Ishikawa (cell line): ENCODE data around the gene SYTL4.

Experiments used
- CEBPB ChIP-seq: IDR thresholded peaks from 2 replicates; pipeline ENCODE4 v1.6.1; 2012
- CREB1 ChIP-seq: IDR thresholded peaks from 2 replicates; pipeline ENCODE4 v1.6.1; 2012; ENCODE audit warnings: low read depth
- EGR1 ChIP-seq: IDR thresholded peaks from 2 replicates; pipeline ENCODE4 v1.6.1; 2012
- EP300 ChIP-seq: IDR thresholded peaks from 2 replicates; pipeline ENCODE4 v1.6.1; 2012; ENCODE audit warnings: borderline replicate concordance
- FOXM1 ChIP-seq: IDR thresholded peaks from 2 replicates; pipeline ENCODE4 v1.6.1; 2012; ENCODE audit warnings: low read depth, borderline replicate concordance
- MAX ChIP-seq: IDR thresholded peaks from 2 replicates; pipeline ENCODE4 v1.6.1; 2012
- NFIC ChIP-seq: IDR thresholded peaks from 2 replicates; pipeline ENCODE4 v1.6.1; 2012
- RAD21 ChIP-seq: IDR thresholded peaks from 2 replicates; pipeline ENCODE4 v1.6.1; 2012; ENCODE audit warnings: low read depth
- REST ChIP-seq: IDR thresholded peaks from 2 replicates; pipeline ENCODE4 v1.6.1; 2012; ENCODE audit warnings: low read depth, mild to moderate bottlenecking
- TAF1 ChIP-seq: IDR thresholded peaks from 2 replicates; pipeline ENCODE4 v1.6.1; 2012; ENCODE audit warnings: low read depth, mild to moderate bottlenecking
- TCF12 ChIP-seq: IDR thresholded peaks from 2 replicates; pipeline ENCODE4 v1.6.1; 2012; ENCODE audit warnings: low read depth
- TEAD4 ChIP-seq: IDR thresholded peaks from 2 replicates; pipeline ENCODE4 v1.6.1; 2012
- USF1 ChIP-seq: IDR thresholded peaks from 2 replicates; pipeline ENCODE4 v1.6.1; 2012
- YY1 ChIP-seq: IDR thresholded peaks from 2 replicates; pipeline ENCODE4 v1.6.1; 2012; ENCODE audit warnings: low read depth
- ZBTB7A ChIP-seq: IDR thresholded peaks from 2 replicates; pipeline ENCODE4 v1.6.1; 2012; ENCODE audit warnings: low read depth

SYTL4 gene

GRCh38 chrX:100647095-100647494 lies 84.8 kb downstream of the SYTL4 start:
- no peak for TF ChIP-seq NFIC
- no peak for TF ChIP-seq TAF1
- TF ChIP-seq TCF12, result no peak
- TF ChIP-seq ZBTB7A, result no peak
- TF ChIP-seq FOXM1, result no peak
- no peak for TF ChIP-seq EP300
- no peak for TF ChIP-seq CREB1
- TF ChIP-seq MAX, result no peak
- no peak for TF ChIP-seq YY1

- TF ChIP-seq RAD21 (no peak), YY1 (no peak), FOXM1 (no peak), TCF12 (no peak), CEBPB (no peak), EGR1 (no peak), NFIC (no peak), USF1 (no peak), REST (no peak), EP300 (no peak), ZBTB7A (no peak), CREB1 (no peak), TAF1 (no peak), MAX (no peak), TEAD4 (no peak)
Measured at GRCh38 chrX:100645106-100645505, 86.8 kb downstream of the SYTL4 start.

- no peak for TF ChIP-seq REST
- no peak for TF ChIP-seq MAX
- no peak for TF ChIP-seq YY1
- no peak for TF ChIP-seq FOXM1
- no peak for TF ChIP-seq ZBTB7A
- TF ChIP-seq RAD21, result no peak
- TF ChIP-seq TEAD4, result no peak
- no peak for TF ChIP-seq TAF1
- TF ChIP-seq CREB1, result no peak
- TF ChIP-seq NFIC, result no peak
- no peak for TF ChIP-seq EP300
Measured at GRCh38 chrX:100643956-100644860, 87.7 kb downstream of the SYTL4 start, which contains the start of gene SRPX2. SRPX2 (plus strand) TSS chrX:100644199; CDS start chrX:100646323, 2,124 bp downstream.

GRCh38 chrX:100643212-100643611 lies 88.7 kb downstream of the SYTL4 start:
- TF ChIP-seq EGR1, result no peak
- TF ChIP-seq RAD21, result no peak
- TF ChIP-seq NFIC, result no peak
- no peak for TF ChIP-seq USF1
- no peak for TF ChIP-seq EP300
- TF ChIP-seq REST, result no peak
